Myocyte (in vitro differentiated cells): ENCODE data around the gene TICRR. TPM values are rescaled to one million over a fixed set of nuclear protein-coding genes. Genes with fewer than 3 reads are reported as not detected.
A peak's percentile ranks its signal among the peaks of the same experiment; 100 is the strongest.
"Not testable (repeated sequence)": the region's sequence is repeated elsewhere in the genome, so short reads cannot be mapped to it uniquely, and the experiment has no call there.

Experiments used
- DNase-seq: peaks from one replicate; pipeline ENCODE4 v3.0.0-alpha.2; 2012; ENCODE audit warnings: low read depth
- polyA plus RNA-seq: library from polyadenylated mRNA; unstranded; fragments of >200 nt; gene quantifications from one replicate; pipeline ENCODE4 v1.2.1, GENCODE V29; 2012; ENCODE audit warnings: missing spikeins
- total RNA-seq: library from RNA; depleted of rRNA; stranded (reverse); fragments of >200 nt; gene quantifications from 2 replicates; pipeline ENCODE4 v1.2.3, GENCODE V29; 2014

The TICRR gene
- 0.05 and 0.19 TPM in 2 replicates for total RNA-seq
- polyA plus RNA-seq, result 0.97 TPM

GRCh38 chr15:89575146-89575655 is at the start of gene TICRR:
Gene TICRR, plus strand, starts transcription at chr15:89575469. Its CDS starts 118 bp downstream, at chr15:89575587.
- peak; percentile 100 for DNase-seq

- DNase-seq, result no peak
Measured at GRCh38 chr15:89526181-89526580, 49.1 kb upstream of the TICRR start.

- no peak for DNase-seq
Measured at GRCh38 chr15:89526601-89527441, 48.4 kb upstream of the TICRR start.

GRCh38 chr15:89528757-89529352 is 46.4 kb upstream of the TICRR start:
- no peak for DNase-seq

- no peak for DNase-seq
Measured at GRCh38 chr15:89530976-89531375, 44.3 kb upstream of the TICRR start.

GRCh38 chr15:89531796-89532537 is 43.3 kb upstream of the TICRR start:
- DNase-seq, result peak; percentile 48

GRCh38 chr15:89533861-89534544 is 41.3 kb upstream of the TICRR start:
- peak; percentile 22 for DNase-seq

- no peak for DNase-seq
Measured at GRCh38 chr15:89539027-89539426, 36.2 kb upstream of the TICRR start.

GRCh38 chr15:89542369-89542768 is 32.9 kb upstream of the TICRR start:
- DNase-seq, result no peak

GRCh38 chr15:89543389-89543788 is 31.9 kb upstream of the TICRR start:
- peak; percentile 8 for DNase-seq

- not testable (repeated sequence) for DNase-seq
Measured at GRCh38 chr15:89549138-89549537, 26.1 kb upstream of the TICRR start.

- no peak for DNase-seq
Measured at GRCh38 chr15:89550427-89550826, 24.8 kb upstream of the TICRR start.

GRCh38 chr15:89551550-89551949 is 23.7 kb upstream of the TICRR start:
- no peak for DNase-seq

- DNase-seq, result no peak
Measured at GRCh38 chr15:89553632-89554031, 21.6 kb upstream of the TICRR start.

- DNase-seq, result no peak
Measured at GRCh38 chr15:89554247-89554646, 21.0 kb upstream of the TICRR start.

GRCh38 chr15:89555768-89556167 is 19.5 kb upstream of the TICRR start:
- DNase-seq, result no peak

GRCh38 chr15:89556413-89557262 is 18.6 kb upstream of the TICRR start:
- peak; percentile 83 for DNase-seq

- DNase-seq, result no peak
Measured at GRCh38 chr15:89559769-89560264, 15.5 kb upstream of the TICRR start.

- DNase-seq, result peak; percentile 7
Measured at GRCh38 chr15:89566181-89566580, 9.1 kb upstream of the TICRR start.
